Measurements from ENCODE around the gene MAML2. TPM values are rescaled to one million over a fixed set of nuclear protein-coding genes. Genes with fewer than 3 reads are reported as not detected.

The MAML2 gene
- total and polyA plus RNA-seq, 2 of the 8 experiments (the other 6 are each of a cell fraction or from before 2014, with no cell fraction given), result 3.8 to 6.6 TPM

- Histone ChIP-seq H2BK20ac (ENCODE audit: low read length) (no peak overlapping the region), H2AFZ (ENCODE audit: low read length) (no peak overlapping the region), H3K79me2 (ENCODE audit: control insufficient read depth in 1 of 2, insufficient read depth in 2 of 2, low read length in 2 of 2) (no peaks in the 10 kb centered on the region), H2BK120ac (replicated peaks; ENCODE audit: low read depth, low read length) (no peak overlapping the region), H3K14ac (ENCODE audit: insufficient read length) (no peak overlapping the region), H4K91ac (replicated peaks; ENCODE audit: insufficient read length, low read length) (no peak overlapping the region), H3K23ac (ENCODE audit: insufficient read length) (no peak overlapping the region), H3K4ac (replicated peaks; ENCODE audit: insufficient read length, low read depth, low read length) (no peak overlapping the region), H3K56ac (replicated peaks; ENCODE audit: insufficient read length, low read depth, low read length) (no peak overlapping the region), H3K4me3 (ENCODE audit: extremely low read depth in 1 of 4, insufficient read depth in 2 of 4, low read depth in 3 of 4, low read length in 4 of 4) (no peak overlapping the region), H3K27me3 (replicated peaks in 1 of 4; ENCODE audit: control insufficient read depth in 3 of 4, extremely low read depth in 1 of 4, insufficient read depth in 3 of 4, low read length in 3 of 4) (no peaks in the 10 kb centered on the region), H3K27ac (ENCODE audit: low read depth, low read length) (no peak overlapping the region), H3K18ac (ENCODE audit: extremely low read depth, low read length) (no peak overlapping the region), H4K20me1 (replicated peaks in 1 of 2; ENCODE audit: control insufficient read depth in 1 of 2, insufficient read depth in 2 of 2, low read length in 2 of 2) (no peaks in the 10 kb centered on the region), H4K8ac (ENCODE audit: extremely low read depth, insufficient read depth, low read length) (no peak overlapping the region), H3K9ac (replicated peaks in 1 of 4; ENCODE audit: extremely low read depth in 1 of 4, low read depth in 3 of 4, low read length in 3 of 4) (no peak overlapping the region), H2BK12ac (ENCODE audit: low read depth, low read length) (no peak overlapping the region), H3K4me1 (replicated peaks in 1 of 4; ENCODE audit: control insufficient read depth in 3 of 4, insufficient read depth in 4 of 4, low read length in 3 of 4) (peaks cover 0 to 3% (median 0%) of the 10 kb centered on the region in 4 experiments; a peak in 1 of 7 replicates), H3K23me2 (ENCODE audit: low read depth, low read length) (no peaks in the 10 kb centered on the region), H3K79me1 (ENCODE audit: low read depth, low read length) (no peaks in the 10 kb centered on the region), H4K5ac (ENCODE audit: insufficient read length, low read depth, low read length) (no peak overlapping the region), H2BK5ac (ENCODE audit: low read depth, low read length) (no peak overlapping the region), H3K4me2 (ENCODE audit: insufficient read depth in 1 of 2, low read depth in 2 of 2, low read length in 2 of 2) (no peak overlapping the region), H2BK15ac (ENCODE audit: low read length) (no peak overlapping the region), H2AK5ac (ENCODE audit: low read depth, low read length) (no peak overlapping the region), H3K36me3 (ENCODE audit: control insufficient read depth in 2 of 4, insufficient read depth in 4 of 4, low read length in 3 of 4) (no peaks in the 10 kb centered on the region), H3K9me3 (ENCODE audit: insufficient read depth in 2 of 2, low read depth in 1 of 2, low read length in 1 of 2) (no peaks in the 10 kb centered on the region)
- whole genome bisulfite sequencing, 2 experiments (ENCODE audit: extremely low coverage in 1 of 2, insufficient coverage in 1 of 2, insufficient read length in 1 of 2, insufficient replicate concordance in 2 of 2, low coverage in 1 of 2, low lambda C conversion rate in 2 of 2, missing lambda C conversion rate in 1 of 2), result 87% methylated on average over 3 of the region's 3 CpGs; no CpG with 5 or more reads in 1 of the 2 experiments
- FAIRE-seq, result no peak
- CTCF ChIA-PET (ENCODE audit: partially characterized antibody), result interaction anchor here (1.2 to 2.1 kb wide), 2 partner anchors 9 to 226 kb away, joined by 6 to 7 read pairs; partner anchors contain the start of gene MAML2
- POLR2A ChIA-PET (ENCODE audit: partially characterized antibody), result interaction anchor here (1.3 kb wide), 1 partner anchor 10 kb away, joined by 3 read pairs; no protein-coding TSS in a partner anchor
- DNase-seq (ENCODE audit: low read depth in 1 of 2, low spot score in 2 of 2), result no peak
- TF ChIP-seq FOSL1 (IDR thresholded peaks at IDR 0.05; ENCODE audit: insufficient read depth, low read depth, low read length) (no peak), CTBP2 (IDR thresholded peaks at IDR 0.05; ENCODE audit: borderline replicate concordance, insufficient read depth, insufficient read length, low read length) (no peak), SIN3A (conservative IDR thresholded peaks at IDR 0.05 in 1 of 2, IDR thresholded peaks at IDR 0.05 in 1 of 2; ENCODE audit: low read depth in 1 of 2, low read length in 2 of 2) (no peak), JUND (IDR thresholded peaks at IDR 0.05; ENCODE audit: low read length) (no peak), KDM4A (IDR thresholded peaks at IDR 0.05; ENCODE audit: low read depth, low read length, severe bottlenecking) (no peak), TAF7 (optimal IDR thresholded peaks at IDR 0.05; ENCODE audit: borderline replicate concordance, low read depth, low read length) (no peak), NANOG (IDR thresholded peaks at IDR 0.05; ENCODE audit: insufficient read depth, low read depth, low read length, poor library complexity, severe bottlenecking) (no peak), CREB1 (IDR thresholded peaks at IDR 0.05) (no peak), YY1 (IDR thresholded peaks at IDR 0.05; ENCODE audit: low read depth, low read length) (no peak), MAFK (IDR thresholded peaks at IDR 0.05; ENCODE audit: low read depth, low read length) (no peak), PHF8 (conservative IDR thresholded peaks at IDR 0.05; ENCODE audit: low read depth, low read length) (no peak), SP1 (IDR thresholded peaks at IDR 0.05; ENCODE audit: low read depth, low read length) (no peak), MAX (IDR thresholded peaks at IDR 0.05) (no peak), SAP30 (IDR thresholded peaks at IDR 0.05; ENCODE audit: insufficient read depth, insufficient replicate concordance, low read length) (no peak)
Observed at GRCh38 chr11:96116376-96116775, 226.6 kb downstream of the MAML2 start.
